HCT116 (cell line): ENCODE measurements around the gene ADGRE1. TPM values are rescaled to one million over a fixed set of nuclear protein-coding genes. Genes with fewer than 3 reads are reported as not detected.

Source experiments
- ATAC-seq: fragments of 200-7000 bp; cut with Tn5 transposase; 2 replicates; pipeline ENCODE4 v1.9.1; 2020; ENCODE audit warnings: mild to moderate bottlenecking, moderate library complexity
- BruUV-seq: library from RNA; stranded (reverse); fragments of 400-500 nt; replicated peaks from 2 replicates; lab custom pipeline; 2021; lab: Mats Ljungman, UMichigan
- CTCF ChIA-PET: fragments of 300-600 bp; sonication (Branson Sonifier 250); formaldehyde crosslinking; loops from one replicate; lab custom pipeline; 2021; ENCODE audit warnings: antibody characterized with exemption; lab: Charles Lee
- POLR2A ChIA-PET: fragments of 300-600, 350-600 bp; sonication (Branson Sonifier 250); formaldehyde crosslinking; loops from one replicate; lab custom pipeline; 2021; ENCODE audit warnings: antibody characterized with exemption; lab: Charles Lee
- RAD21 ChIA-PET, 2 experiments: fragments of 300-600 bp; sonication (Branson Sonifier 250); formaldehyde crosslinking; loops; one replicate each; lab custom pipeline; 2023; ENCODE audit warnings: low total read pairs in 2 of 2; ENCODE audit not compliant: uncharacterized antibody in 2 of 2, unreplicated experiment in 2 of 2, low non-redundant PET in 1 of 2; lab: Charles Lee
- DNase-seq: peaks from one replicate; pipeline ENCODE4 v3.0.0-alpha.2; 2010; ENCODE audit warnings: low read depth, low spot score
- H2AFZ ChIP-seq: fragments of 200-600 bp; shearing (Covaris generic), sonication (generic); 2 replicates; pipeline ENCODE4 v1.6.1; 2017; ENCODE audit warnings: low read depth, mixed run types, mixed read lengths, antibody characterized with exemption, low read length; ENCODE audit not compliant: poor library complexity, severe bottlenecking
- H3K27ac ChIP-seq: 2 replicates; pipeline ENCODE4 v1.5.1; 2012; ENCODE audit warnings: low read depth, low read length
- H3K27me3 ChIP-seq: fragments of 200-600 bp; sonication (generic); 2 replicates; pipeline ENCODE4 v1.6.1; 2016; ENCODE audit warnings: mixed run types, low read length, mixed read lengths; ENCODE audit not compliant: insufficient read depth
- H3K36me3 ChIP-seq, 2 experiments: fragments of 200-500 bp in 1 of 2; fragments of 200-600 bp in 1 of 2; sonication (Bioruptor generic) in 1 of 2; sonication (generic) in 1 of 2; 2 replicates each; pipeline versions ENCODE4 v1.5.1 to v1.6.1; 2014 to 2016; ENCODE audit warnings: low read length in 2 of 2, inconsistent platforms in 1 of 2, mixed read lengths in 1 of 2, mixed run types in 1 of 2; ENCODE audit not compliant: insufficient read depth in 2 of 2, control insufficient read depth in 1 of 2
- H3K4me1 ChIP-seq, 2 experiments: fragments of 200-600 bp in 1 of 2; sonication (generic) in 1 of 2; 2 replicates each; pipeline versions ENCODE4 v1.5.1 to v1.6.1; 2012 to 2017; ENCODE audit warnings: low read length in 2 of 2, inconsistent platforms in 1 of 2, mild to moderate bottlenecking in 1 of 2, mixed read lengths in 1 of 2, mixed run types in 1 of 2, moderate library complexity in 1 of 2; ENCODE audit not compliant: insufficient read depth in 2 of 2, control insufficient read depth in 1 of 2
- H3K4me2 ChIP-seq: fragments of 200-600 bp; sonication (generic); 2 replicates; pipeline ENCODE4 v1.6.1; 2017; ENCODE audit warnings: mixed run types, low read length, mixed read lengths
- H3K4me3 ChIP-seq, 2 experiments: fragments of 200-600 bp in 1 of 2; sonication (generic) in 1 of 2; replicated peaks in 1 of 2; 2 replicates each; pipeline ENCODE4 v1.5.1; 2011 to 2016; ENCODE audit warnings: low read length in 2 of 2, control low read depth in 1 of 2, low read depth in 1 of 2, mild to moderate bottlenecking in 1 of 2, mixed read lengths in 1 of 2, mixed run types in 1 of 2
- H3K79me2 ChIP-seq: fragments of 200-600 bp; sonication (generic); 2 replicates; pipeline ENCODE4 v1.6.1; 2017; ENCODE audit warnings: mild to moderate bottlenecking, mixed run types, low read length, moderate library complexity, mixed read lengths; ENCODE audit not compliant: insufficient read depth
- H3K9ac ChIP-seq: fragments of 200-600 bp; sonication (generic); 2 replicates; pipeline ENCODE4 v1.6.1; 2016; ENCODE audit warnings: low read length, mixed read lengths
- H3K9me2 ChIP-seq: fragments of 200-600 bp; sonication (generic), shearing (Covaris generic); 2 replicates; pipeline ENCODE4 v1.6.1; 2017; ENCODE audit warnings: mixed run types, mild to moderate bottlenecking, moderate library complexity; ENCODE audit not compliant: insufficient read depth
- H3K9me3 ChIP-seq, 2 experiments: fragments of 200-500 bp in 1 of 2; fragments of 200-600 bp in 1 of 2; sonication (Bioruptor generic) in 1 of 2; sonication (generic) in 1 of 2; 2 replicates each; pipeline ENCODE4 v1.6.1; 2014 to 2017; ENCODE audit warnings: low read length in 2 of 2, mixed read lengths in 2 of 2, inconsistent platforms in 1 of 2, low read depth in 1 of 2, mild to moderate bottlenecking in 1 of 2, mixed run types in 1 of 2, moderate library complexity in 1 of 2; ENCODE audit not compliant: control insufficient read depth in 1 of 2, insufficient read depth in 1 of 2
- H4K20me1 ChIP-seq: fragments of 200-600 bp; sonication (generic), shearing (Covaris generic); 2 replicates; pipeline ENCODE4 v1.6.1; 2017; ENCODE audit warnings: mixed run types, mild to moderate bottlenecking, moderate library complexity; ENCODE audit not compliant: insufficient read depth
- ATF3 ChIP-seq: IDR thresholded peaks from 2 replicates; pipeline ENCODE4 v1.6.1; 2012
- CBX3 ChIP-seq: IDR thresholded peaks from 2 replicates; pipeline ENCODE4 v1.6.1; 2012; ENCODE audit warnings: low read depth
- ELF1 ChIP-seq: IDR thresholded peaks from 2 replicates; pipeline ENCODE4 v1.6.1; 2012; ENCODE audit warnings: low read depth, borderline replicate concordance
- EZH2 ChIP-seq: fragments of 200-600 bp; sonication (generic); IDR thresholded peaks from 2 replicates; pipeline ENCODE4 v1.6.1; 2017; ENCODE audit warnings: antibody characterized with exemption, mixed run types
- EZH2phosphoT487 ChIP-seq: fragments of 200-600 bp; IDR thresholded peaks from 2 replicates; pipeline ENCODE4 v1.6.1; 2018; ENCODE audit warnings: antibody characterized with exemption, borderline replicate concordance
- FOSL1 ChIP-seq: IDR thresholded peaks from 2 replicates; pipeline ENCODE4 v1.6.1; 2012; ENCODE audit warnings: low read depth
- JUND ChIP-seq: IDR thresholded peaks from 2 replicates; pipeline ENCODE4 v1.6.1; 2012
- POLR2A ChIP-seq: IDR thresholded peaks from 2 replicates; pipeline ENCODE4 v1.7.0; 2011; ENCODE audit warnings: borderline replicate concordance; ENCODE audit not compliant: insufficient read depth, insufficient read length; ENCODE audit errors: extremely low read depth
- RAD21 ChIP-seq: IDR thresholded peaks from 2 replicates; pipeline ENCODE4 v1.6.1; 2012; ENCODE audit warnings: low read depth, mild to moderate bottlenecking
- SIN3A ChIP-seq: IDR thresholded peaks from 2 replicates; pipeline ENCODE4 v1.6.1; 2012; ENCODE audit warnings: low read depth
- SRF ChIP-seq: IDR thresholded peaks from 2 replicates; pipeline ENCODE4 v1.6.1; 2012; ENCODE audit warnings: low read depth
- YY1 ChIP-seq: IDR thresholded peaks from 2 replicates; pipeline ENCODE4 v1.6.1; 2011; ENCODE audit warnings: low read length, low read depth, moderate library complexity, mild to moderate bottlenecking; ENCODE audit not compliant: insufficient replicate concordance; ENCODE audit errors: extremely low read depth
- ZNF274 ChIP-seq: fragments of 200-500 bp; sonication (Bioruptor generic); IDR thresholded peaks from 2 replicates; pipeline ENCODE4 v1.6.1; 2014; ENCODE audit warnings: mild to moderate bottlenecking, low read depth, low read length, inconsistent platforms
- intact Hi-C: fragments of 100-400 bp; cut with micrococcal nuclease; formaldehyde crosslinking; loops from 2 replicates; pipeline ENCODE4 v1.10.0; 2022
- total RNA-seq: library from RNA; stranded (reverse); gene quantifications from one replicate; pipeline ENCODE4 v1.2.1, GENCODE V29; 2021; ENCODE audit not compliant: unreplicated experiment
- TF ChIP-seq, protein P1 (sequence below): IDR thresholded peaks from 2 replicates; pipeline ENCODE4 v1.6.1; 2012

Gene ADGRE1
- total RNA-seq, 1 experiment from 2014 or later = not detected

DNA sequence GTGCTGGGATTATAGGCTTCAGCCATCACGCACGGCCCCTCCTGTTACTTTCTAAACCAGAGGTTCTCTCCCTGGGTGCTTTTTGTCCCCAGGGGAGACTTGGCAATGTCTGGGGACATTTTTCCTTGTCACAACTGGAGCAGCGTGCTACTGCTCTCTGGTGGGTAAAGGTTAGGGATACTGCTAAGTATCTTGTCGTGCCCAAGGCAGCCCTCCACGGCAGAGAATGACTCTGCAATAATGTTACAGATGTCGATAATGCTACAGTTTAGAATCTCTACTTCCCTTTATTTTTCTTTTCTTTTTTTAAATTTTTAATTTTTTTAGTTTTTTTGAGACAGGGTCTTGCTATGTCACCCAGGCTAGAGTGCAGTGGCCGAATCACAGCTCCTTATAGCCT is 38.0 kb downstream of the ADGRE1 start:
- no peak overlapping the region for H3K9ac ChIP-seq
- no peaks in the 10 kb centered on the region for H4K20me1 ChIP-seq
- peaks cover 0 to 4% of the 10 kb centered on the region in 2 experiments; a peak in 1 of 4 replicates for H3K9me3 ChIP-seq
- no peak for ATAC-seq
- H3K4me2 ChIP-seq = no peak overlapping the region
- no peaks in the 10 kb centered on the region for H3K79me2 ChIP-seq
- RAD21 ChIA-PET = no interaction called here
- DNase-seq = no peak
- H3K27ac ChIP-seq = no peak overlapping the region
- H3K9me2 ChIP-seq = no peaks in the 10 kb centered on the region
- no TSS peak for BruUV-seq
- H3K4me1 ChIP-seq = no peaks in the 10 kb centered on the region
- no peak overlapping the region for H3K4me3 ChIP-seq
- CTCF ChIA-PET = no interaction called here
- H3K36me3 ChIP-seq = no peaks in the 10 kb centered on the region
- TF ChIP-seq JUND (no peak), RAD21 (no peak), SIN3A (no peak), ELF1 (no peak), SRF (no peak), FOSL1 (no peak), POLR2A (no peak), CBX3 (no peak), YY1 (no peak), ZNF274 (no peak), EZH2phosphoT487 (no peak), ATF3 (no peak), EZH2 (no peak)
- TF ChIP-seq, protein P1, sequence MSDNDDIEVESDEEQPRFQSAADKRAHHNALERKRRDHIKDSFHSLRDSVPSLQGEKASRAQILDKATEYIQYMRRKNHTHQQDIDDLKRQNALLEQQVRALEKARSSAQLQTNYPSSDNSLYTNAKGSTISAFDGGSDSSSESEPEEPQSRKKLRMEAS = no peak
- no peak overlapping the region for H2AFZ ChIP-seq
- H3K27me3 ChIP-seq = no peaks in the 10 kb centered on the region
- intact Hi-C loops = no loop called here
- POLR2A ChIA-PET = no interaction called here
